ENCODE results near the gene TMEM201. TPM values are rescaled to one million over a fixed set of nuclear protein-coding genes. Genes with fewer than 3 reads are reported as not detected.

Gene TMEM201
- total and polyA plus RNA-seq, 8 donors: 9.1 to 21.9 (median 17.0) TPM

DNA sequence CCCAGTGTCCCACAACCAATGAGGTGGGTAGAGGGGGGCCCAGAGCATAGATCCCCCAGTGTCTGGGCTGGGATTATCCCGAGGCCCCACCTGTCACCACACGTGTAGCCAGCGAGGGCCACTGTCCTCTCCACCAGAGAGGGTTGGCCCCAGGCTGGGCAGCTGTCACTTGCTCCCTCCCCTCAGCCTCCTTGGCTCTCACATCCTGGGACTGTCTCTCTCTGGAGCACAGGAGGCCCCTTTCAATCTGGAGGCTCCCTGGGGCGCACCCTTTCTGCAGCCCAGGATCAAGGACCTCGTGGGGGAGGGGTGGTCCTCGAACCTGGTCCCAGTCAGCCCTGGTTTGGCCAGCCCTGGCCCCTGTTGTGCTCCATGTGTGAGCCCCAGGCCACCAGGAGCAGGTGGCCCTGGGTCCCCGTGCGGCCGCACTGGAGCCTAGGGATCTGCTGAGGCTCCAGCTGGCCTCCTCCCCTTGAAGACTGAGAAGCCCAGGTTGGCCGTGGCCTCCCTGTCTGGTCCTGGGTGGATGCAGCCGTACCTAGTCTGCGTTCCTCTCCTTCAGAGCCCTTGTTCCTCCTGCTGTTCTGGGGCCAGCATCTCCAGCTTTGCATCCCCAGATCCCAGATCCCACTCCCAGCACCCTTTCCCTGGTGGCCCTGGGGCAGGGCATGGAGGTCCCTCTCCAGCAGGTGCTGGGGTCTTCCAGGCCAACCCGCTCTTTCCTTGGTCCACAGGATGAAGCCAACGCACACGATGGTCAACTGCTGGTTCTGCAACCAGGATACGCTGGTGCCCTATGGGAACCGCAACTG, 6.7 kb downstream of the TMEM201 start:
- Histone ChIP-seq H3K4me3 (no peak overlapping the region), H3K27me3 (no peaks in the 10 kb centered on the region), H3K9me3 (no peaks in the 10 kb centered on the region), H3K27ac (no peak overlapping the region), H3K4me1 (peaks cover 9 to 33% of the 10 kb centered on the region in 2 donors), H3K36me3 (peaks cover 0 to 34% of the 10 kb centered on the region in 2 donors)
- TF ChIP-seq, protein P1, sequence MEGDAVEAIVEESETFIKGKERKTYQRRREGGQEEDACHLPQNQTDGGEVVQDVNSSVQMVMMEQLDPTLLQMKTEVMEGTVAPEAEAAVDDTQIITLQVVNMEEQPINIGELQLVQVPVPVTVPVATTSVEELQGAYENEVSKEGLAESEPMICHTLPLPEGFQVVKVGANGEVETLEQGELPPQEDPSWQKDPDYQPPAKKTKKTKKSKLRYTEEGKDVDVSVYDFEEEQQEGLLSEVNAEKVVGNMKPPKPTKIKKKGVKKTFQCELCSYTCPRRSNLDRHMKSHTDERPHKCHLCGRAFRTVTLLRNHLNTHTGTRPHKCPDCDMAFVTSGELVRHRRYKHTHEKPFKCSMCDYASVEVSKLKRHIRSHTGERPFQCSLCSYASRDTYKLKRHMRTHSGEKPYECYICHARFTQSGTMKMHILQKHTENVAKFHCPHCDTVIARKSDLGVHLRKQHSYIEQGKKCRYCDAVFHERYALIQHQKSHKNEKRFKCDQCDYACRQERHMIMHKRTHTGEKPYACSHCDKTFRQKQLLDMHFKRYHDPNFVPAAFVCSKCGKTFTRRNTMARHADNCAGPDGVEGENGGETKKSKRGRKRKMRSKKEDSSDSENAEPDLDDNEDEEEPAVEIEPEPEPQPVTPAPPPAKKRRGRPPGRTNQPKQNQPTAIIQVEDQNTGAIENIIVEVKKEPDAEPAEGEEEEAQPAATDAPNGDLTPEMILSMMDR (IDR thresholded peaks at IDR 0.05): no peak
- DNase-seq (peak in 1 of 4 donors; percentile 52), ATAC-seq (no peak)
- intact Hi-C loops (cut with DNase I): no loop called here

DNA sequence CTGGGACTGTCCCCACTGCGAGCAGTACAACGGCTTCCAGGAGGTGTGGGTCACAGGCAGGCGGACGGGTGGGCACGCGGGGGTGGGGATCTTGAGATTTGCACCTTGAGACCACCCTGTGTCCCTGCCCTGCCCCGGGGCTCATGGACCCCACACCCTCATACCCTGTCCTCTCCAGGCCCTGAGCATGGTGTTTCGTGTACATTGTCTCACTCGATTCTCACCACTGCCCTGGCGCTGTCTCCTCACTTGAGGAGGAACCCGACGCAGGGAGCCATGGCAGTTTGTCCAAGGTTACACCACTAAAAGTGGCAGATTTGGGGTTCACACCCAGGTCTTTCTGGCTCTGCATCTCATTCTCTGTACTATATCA, 7.2 kb downstream of the TMEM201 start:
- H3K27ac ChIP-seq: no peak overlapping the region
- DNase-seq (no peak), ATAC-seq (no peak)
- TF ChIP-seq, protein P1 (IDR thresholded peaks at IDR 0.05): no peak
- peaks cover 0 to 40% of the 10 kb centered on the region in 2 donors for H3K36me3 ChIP-seq
- H3K4me3 ChIP-seq: no peak overlapping the region
- no peaks in the 10 kb centered on the region for H3K27me3 ChIP-seq
- intact Hi-C loops (cut with DNase I): no loop called here
- H3K4me1 ChIP-seq: peaks cover 9 to 30% of the 10 kb centered on the region in 2 donors
- no peaks in the 10 kb centered on the region for H3K9me3 ChIP-seq

DNA sequence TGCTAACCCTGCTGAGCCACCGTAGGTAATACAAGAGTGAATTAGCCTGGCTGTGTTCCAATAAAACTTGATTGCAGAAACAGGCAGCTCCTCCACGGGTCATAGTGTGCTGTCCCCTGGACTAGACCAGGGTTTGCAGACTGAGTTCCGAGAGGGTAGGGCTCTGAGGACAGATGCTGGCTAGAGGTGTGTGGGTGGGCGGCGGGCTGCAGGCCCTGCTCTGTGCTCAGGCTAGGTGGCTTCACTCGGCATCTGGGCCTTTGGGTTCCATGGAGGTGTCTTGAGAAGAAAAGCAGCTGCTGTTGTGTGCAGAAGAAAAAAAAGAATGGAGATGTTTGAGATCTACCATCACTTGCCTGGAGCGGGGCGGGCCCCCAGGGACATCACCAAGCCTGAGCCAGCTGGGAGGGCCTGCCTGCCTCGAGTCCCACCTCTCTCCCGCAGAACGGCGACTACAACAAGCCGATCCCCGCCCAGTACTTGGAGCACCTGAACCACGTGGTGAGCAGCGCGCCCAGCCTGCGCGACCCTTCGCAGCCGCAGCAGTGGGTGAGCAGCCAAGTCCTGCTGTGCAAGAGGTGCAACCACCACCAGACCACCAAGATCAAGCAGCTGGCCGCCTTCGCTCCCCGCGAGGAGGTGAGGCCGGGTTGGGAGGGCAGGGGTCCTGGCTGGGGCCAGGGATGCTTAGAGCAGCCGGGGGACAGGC, 7.9 kb downstream of the TMEM201 start:
- Histone ChIP-seq H3K27me3 (no peaks in the 10 kb centered on the region), H3K9me3 (no peaks in the 10 kb centered on the region), H3K27ac (no peak overlapping the region), H3K36me3 (peaks cover 0 to 46% of the 10 kb centered on the region in 2 donors), H3K4me1 (peaks cover 9 to 24% of the 10 kb centered on the region in 2 donors), H3K4me3 (no peak overlapping the region)
- DNase-seq (peak in 1 of 4 donors; percentile 62), ATAC-seq (no peak)
- intact Hi-C loops (cut with DNase I): no loop called here
- TF ChIP-seq, protein P1 (IDR thresholded peaks at IDR 0.05): no peak

DNA sequence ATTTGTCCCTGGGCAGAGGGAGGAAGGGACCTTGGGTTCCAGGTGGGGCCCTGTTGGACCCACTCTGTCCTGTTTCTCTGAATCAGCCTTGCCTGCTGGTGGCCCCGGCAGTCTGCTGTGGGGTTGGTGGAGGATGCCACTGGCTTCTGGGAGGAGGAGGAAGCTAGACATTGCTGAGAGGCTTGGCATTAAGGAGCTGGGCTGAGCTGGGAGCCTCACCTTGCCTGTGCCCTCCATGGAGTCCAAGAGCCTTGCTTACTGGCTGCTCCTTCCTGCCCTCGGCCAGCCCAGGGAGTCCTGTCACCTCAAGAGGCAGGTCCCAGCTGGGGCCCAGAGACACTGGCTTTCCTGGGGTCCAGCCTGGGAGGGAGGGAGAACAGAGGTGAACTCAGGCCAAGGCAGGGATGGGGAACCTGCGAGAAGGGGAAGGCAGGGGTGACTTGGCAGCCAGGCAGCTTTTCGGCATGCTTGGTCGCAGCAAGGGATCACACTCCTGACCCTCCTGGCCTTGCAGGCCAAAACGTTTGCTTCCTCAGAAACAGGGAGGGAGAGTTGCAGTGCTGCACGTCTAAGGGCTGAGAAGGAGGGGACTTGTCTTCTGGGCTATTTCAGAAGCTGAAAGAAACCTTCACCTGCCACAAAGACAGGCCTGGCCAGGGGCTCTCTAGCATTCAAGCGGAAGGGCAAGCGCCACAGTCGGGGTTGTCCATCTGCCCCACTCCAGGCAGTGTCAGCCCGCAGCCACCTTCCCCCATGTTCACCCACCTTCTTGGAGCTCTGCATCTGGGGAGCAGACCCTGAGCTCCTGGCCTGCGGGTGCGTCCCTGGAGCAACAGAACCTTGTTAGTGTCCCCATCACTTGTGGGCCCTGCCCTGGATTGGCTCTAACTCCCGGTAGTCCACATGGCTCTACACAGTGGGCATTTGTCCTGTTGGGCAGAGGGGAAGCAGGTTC, 8.9 kb downstream of the TMEM201 start:
- Histone ChIP-seq H3K9me3 (no peaks in the 10 kb centered on the region), H3K27ac (no peak overlapping the region), H3K4me1 (peaks cover 9 to 15% of the 10 kb centered on the region in 2 donors), H3K36me3 (peaks cover 0 to 57% of the 10 kb centered on the region in 2 donors), H3K27me3 (no peaks in the 10 kb centered on the region), H3K4me3 (no peak overlapping the region)
- TF ChIP-seq, protein P1 (IDR thresholded peaks at IDR 0.05): no peak
- ATAC-seq: no peak
- DNase-seq: no peak
- intact Hi-C loops (cut with DNase I): no loop called here
